Measurements from ENCODE around the gene RPL10.

DNA sequence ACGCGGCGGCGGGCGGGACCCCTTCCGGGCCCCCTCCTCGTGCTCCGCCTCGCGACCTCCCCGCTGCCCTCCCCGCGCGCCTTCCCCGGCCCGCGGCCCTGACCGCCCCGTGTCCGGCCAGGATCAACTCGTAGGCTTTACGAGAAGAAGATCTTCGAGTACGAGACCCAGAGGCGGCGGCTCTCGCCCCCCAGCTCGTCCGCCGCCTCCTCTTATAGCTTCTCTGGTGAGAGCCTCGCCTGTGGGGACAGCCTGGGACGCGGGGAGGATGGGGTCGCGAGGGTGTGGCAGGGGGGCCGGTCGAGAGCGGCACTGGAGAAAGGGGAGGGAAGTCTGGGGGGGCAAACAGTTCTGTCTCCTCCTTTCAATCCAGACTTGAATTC lies 18.6 kb upstream of the RPL10 start:
- TF ChIP-seq, protein P1, sequence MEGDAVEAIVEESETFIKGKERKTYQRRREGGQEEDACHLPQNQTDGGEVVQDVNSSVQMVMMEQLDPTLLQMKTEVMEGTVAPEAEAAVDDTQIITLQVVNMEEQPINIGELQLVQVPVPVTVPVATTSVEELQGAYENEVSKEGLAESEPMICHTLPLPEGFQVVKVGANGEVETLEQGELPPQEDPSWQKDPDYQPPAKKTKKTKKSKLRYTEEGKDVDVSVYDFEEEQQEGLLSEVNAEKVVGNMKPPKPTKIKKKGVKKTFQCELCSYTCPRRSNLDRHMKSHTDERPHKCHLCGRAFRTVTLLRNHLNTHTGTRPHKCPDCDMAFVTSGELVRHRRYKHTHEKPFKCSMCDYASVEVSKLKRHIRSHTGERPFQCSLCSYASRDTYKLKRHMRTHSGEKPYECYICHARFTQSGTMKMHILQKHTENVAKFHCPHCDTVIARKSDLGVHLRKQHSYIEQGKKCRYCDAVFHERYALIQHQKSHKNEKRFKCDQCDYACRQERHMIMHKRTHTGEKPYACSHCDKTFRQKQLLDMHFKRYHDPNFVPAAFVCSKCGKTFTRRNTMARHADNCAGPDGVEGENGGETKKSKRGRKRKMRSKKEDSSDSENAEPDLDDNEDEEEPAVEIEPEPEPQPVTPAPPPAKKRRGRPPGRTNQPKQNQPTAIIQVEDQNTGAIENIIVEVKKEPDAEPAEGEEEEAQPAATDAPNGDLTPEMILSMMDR (IDR thresholded peaks at IDR 0.05; ENCODE audit: low read depth, low read length) = no peak
- no peak for TF ChIP-seq EZH2phosphoT487 (IDR thresholded peaks at IDR 0.05; ENCODE audit: low read depth)
